ENCODE results near the gene RHBDF1. TPM values are rescaled to one million over a fixed set of nuclear protein-coding genes. Genes with fewer than 3 reads are reported as not detected.

The RHBDF1 gene
- total and polyA plus RNA-seq, 9 of the 15 experiments (the other 6 are each of a cell fraction or from before 2014, with no cell fraction given): 1.0 to 8.2 (median 4.2) TPM

DNA sequence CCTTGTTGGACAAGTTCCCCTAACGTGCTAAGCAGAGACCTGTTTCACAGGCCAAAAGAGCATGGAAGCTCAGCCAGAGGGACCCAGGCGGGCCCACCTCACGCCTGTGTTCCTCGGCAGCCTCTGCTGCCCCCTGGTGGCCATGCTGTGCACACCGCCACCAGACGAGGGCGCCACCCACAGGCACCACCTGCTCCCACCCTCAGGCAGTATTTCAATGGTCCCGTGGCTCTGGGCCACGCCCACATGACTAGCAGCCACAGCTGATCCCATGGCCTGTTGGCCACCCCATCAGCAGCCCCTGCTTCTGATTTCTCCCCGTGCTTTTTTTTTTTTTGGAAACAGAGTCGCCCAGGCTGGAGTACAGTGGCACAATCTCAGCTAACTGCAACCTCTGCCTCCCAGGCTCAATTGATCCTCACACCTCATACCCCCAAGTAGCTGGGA lies 24.5 kb upstream of the RHBDF1 start (continued):
- TF ChIP-seq, protein P1, sequence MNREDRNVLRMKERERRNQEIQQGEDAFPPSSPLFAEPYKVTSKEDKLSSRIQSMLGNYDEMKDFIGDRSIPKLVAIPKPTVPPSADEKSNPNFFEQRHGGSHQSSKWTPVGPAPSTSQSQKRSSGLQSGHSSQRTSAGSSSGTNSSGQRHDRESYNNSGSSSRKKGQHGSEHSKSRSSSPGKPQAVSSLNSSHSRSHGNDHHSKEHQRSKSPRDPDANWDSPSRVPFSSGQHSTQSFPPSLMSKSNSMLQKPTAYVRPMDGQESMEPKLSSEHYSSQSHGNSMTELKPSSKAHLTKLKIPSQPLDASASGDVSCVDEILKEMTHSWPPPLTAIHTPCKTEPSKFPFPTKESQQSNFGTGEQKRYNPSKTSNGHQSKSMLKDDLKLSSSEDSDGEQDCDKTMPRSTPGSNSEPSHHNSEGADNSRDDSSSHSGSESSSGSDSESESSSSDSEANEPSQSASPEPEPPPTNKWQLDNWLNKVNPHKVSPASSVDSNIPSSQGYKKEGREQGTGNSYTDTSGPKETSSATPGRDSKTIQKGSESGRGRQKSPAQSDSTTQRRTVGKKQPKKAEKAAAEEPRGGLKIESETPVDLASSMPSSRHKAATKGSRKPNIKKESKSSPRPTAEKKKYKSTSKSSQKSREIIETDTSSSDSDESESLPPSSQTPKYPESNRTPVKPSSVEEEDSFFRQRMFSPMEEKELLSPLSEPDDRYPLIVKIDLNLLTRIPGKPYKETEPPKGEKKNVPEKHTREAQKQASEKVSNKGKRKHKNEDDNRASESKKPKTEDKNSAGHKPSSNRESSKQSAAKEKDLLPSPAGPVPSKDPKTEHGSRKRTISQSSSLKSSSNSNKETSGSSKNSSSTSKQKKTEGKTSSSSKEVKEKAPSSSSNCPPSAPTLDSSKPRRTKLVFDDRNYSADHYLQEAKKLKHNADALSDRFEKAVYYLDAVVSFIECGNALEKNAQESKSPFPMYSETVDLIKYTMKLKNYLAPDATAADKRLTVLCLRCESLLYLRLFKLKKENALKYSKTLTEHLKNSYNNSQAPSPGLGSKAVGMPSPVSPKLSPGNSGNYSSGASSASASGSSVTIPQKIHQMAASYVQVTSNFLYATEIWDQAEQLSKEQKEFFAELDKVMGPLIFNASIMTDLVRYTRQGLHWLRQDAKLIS (CRISPR knock-in tag; IDR thresholded peaks at IDR 0.05): 0 out of 2 replicates have a peak, but pooled peaks have one; percentile 81
- TF ChIP-seq ZSCAN32 (CRISPR knock-in tag; IDR thresholded peaks at IDR 0.05) (no peak), GABPB1 (CRISPR knock-in tag; IDR thresholded peaks at IDR 0.05) (peak; percentile 80), ZNF263 (CRISPR knock-in tag; IDR thresholded peaks at IDR 0.05; ENCODE audit: borderline replicate concordance) (peak; percentile 52; the same call in 1 of the 2 replicates), ZNF551 (CRISPR knock-in tag; IDR thresholded peaks at IDR 0.05) (no peak), SREBF2 (CRISPR knock-in tag; IDR thresholded peaks at IDR 0.05) (no peak), EWSR1 (IDR thresholded peaks at IDR 0.05; ENCODE audit: borderline replicate concordance, low read depth, partially characterized antibody) (no peak), ATF7 (IDR thresholded peaks at IDR 0.05) (peak; percentile 77), MTA2 (IDR thresholded peaks at IDR 0.05; ENCODE audit: low read depth) (peak; percentile 9; the same call in 1 of the 2 replicates), ZKSCAN3 (CRISPR knock-in tag; IDR thresholded peaks at IDR 0.05) (no peak), ZNF282 (CRISPR knock-in tag; IDR thresholded peaks at IDR 0.05) (no peak), SRSF1 (IDR thresholded peaks at IDR 0.05; ENCODE audit: low read depth, low read length) (no peak), ZNF197 (CRISPR knock-in tag; IDR thresholded peaks at IDR 0.05; ENCODE audit: low read depth) (no peak)
- TF ChIP-seq, protein P2, sequence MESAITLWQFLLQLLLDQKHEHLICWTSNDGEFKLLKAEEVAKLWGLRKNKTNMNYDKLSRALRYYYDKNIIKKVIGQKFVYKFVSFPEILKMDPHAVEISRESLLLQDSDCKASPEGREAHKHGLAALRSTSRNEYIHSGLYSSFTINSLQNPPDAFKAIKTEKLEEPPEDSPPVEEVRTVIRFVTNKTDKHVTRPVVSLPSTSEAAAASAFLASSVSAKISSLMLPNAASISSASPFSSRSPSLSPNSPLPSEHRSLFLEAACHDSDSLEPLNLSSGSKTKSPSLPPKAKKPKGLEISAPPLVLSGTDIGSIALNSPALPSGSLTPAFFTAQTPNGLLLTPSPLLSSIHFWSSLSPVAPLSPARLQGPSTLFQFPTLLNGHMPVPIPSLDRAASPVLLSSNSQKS (CRISPR knock-in tag; IDR thresholded peaks at IDR 0.05): no peak
- TF ChIP-seq, protein P3, sequence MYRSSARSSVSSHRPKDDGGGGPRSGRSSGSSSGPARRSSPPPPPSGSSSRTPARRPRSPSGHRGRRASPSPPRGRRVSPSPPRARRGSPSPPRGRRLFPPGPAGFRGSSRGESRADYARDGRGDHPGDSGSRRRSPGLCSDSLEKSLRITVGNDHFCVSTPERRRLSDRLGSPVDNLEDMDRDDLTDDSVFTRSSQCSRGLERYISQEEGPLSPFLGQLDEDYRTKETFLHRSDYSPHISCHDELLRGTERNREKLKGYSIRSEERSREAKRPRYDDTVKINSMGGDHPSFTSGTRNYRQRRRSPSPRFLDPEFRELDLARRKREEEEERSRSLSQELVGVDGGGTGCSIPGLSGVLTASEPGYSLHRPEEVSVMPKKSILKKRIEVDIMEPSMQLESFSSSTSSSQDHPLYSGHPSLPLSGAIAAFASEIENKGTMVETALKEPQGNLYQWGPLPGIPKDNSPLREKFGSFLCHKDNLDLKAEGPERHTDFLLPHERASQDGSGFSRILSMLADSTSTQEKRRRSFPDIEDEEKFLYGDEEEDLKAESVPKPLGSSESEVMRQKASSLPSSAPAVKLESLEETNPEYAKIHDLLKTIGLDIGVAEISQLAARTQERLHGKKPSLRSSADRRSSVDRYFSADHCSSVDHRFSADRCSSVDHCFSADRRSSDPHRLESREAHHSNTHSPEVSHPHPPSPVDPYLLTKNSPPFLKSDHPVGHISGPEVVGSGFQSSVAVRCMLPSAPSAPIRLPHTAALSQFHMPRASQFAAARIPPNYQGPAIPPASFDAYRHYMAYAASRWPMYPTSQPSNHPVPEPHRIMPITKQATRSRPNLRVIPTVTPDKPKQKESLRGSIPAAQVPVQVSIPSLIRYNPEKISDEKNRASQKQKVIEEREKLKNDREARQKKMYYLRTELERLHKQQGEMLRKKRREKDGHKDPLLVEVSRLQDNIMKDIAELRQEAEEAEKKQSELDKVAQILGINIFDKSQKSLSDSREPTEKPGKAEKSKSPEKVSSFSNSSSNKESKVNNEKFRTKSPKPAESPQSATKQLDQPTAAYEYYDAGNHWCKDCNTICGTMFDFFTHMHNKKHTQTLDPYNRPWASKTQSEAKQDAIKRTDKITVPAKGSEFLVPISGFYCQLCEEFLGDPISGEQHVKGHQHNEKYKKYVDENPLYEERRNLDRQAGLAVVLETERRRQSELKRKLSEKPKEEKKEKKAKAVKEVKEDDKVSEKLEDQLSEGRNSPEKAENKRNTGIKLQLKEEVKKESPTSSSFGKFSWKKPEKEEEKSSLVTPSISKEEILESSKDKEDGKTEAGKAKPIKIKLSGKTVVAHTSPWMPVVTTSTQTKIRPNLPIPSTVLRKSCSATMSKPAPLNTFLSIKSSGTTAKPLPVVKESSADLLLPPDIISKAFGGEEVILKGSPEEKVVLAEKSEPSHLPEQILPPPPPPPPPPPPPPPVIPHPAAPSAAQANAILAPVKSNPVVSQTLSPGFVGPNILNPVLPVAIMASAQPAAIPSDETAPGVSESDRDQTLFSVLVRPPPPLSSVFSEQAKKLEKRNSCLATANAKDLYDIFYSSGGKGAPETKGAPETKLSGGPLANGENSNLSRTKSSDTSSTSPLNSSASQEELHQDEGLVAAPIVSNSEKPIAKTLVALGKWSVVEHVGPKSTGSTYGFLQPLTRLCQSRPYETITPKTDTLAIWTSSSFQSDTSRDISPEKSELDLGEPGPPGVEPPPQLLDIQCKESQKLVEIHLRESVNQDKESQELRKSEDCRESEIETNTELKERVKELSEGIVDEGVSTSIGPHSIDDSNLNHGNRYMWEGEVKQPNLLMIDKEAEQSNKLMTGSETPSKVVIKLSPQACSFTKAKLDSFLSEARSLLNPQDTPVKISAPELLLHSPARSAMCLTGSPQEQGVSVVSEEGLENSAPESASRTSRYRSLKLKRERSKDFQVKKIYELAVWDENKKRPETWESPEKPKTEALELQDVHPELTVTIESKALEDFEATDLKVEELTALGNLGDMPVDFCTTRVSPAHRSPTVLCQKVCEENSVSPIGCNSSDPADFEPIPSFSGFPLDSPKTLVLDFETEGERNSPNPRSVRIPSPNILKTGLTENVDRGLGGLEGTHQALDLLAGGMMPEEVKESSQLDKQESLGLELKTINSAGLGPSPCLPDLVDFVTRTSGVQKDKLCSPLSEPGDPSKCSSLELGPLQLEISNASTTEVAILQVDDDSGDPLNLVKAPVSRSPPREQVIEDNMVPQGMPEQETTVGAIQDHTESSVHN (IDR thresholded peaks at IDR 0.05; ENCODE audit: borderline replicate concordance in 1 of 2, low read depth in 1 of 2): no peak
